GM12875 (cell line): ENCODE data around the gene SNRPF.

Experiments used
- H3K4me3 ChIP-seq: one replicate; pipeline ENCODE4 v1.5.1; 2011; ENCODE audit warnings: low read depth, low read length, control low read depth
- TF ChIP-seq, protein P1 (sequence below): IDR thresholded peaks from 2 replicates; pipeline ENCODE4 v1.5.1; 2011; ENCODE audit warnings: low read depth, mild to moderate bottlenecking, control low read depth, inconsistent platforms, low read length, moderate library complexity, borderline replicate concordance; ENCODE audit not compliant: insufficient read depth

SNRPF gene

DNA sequence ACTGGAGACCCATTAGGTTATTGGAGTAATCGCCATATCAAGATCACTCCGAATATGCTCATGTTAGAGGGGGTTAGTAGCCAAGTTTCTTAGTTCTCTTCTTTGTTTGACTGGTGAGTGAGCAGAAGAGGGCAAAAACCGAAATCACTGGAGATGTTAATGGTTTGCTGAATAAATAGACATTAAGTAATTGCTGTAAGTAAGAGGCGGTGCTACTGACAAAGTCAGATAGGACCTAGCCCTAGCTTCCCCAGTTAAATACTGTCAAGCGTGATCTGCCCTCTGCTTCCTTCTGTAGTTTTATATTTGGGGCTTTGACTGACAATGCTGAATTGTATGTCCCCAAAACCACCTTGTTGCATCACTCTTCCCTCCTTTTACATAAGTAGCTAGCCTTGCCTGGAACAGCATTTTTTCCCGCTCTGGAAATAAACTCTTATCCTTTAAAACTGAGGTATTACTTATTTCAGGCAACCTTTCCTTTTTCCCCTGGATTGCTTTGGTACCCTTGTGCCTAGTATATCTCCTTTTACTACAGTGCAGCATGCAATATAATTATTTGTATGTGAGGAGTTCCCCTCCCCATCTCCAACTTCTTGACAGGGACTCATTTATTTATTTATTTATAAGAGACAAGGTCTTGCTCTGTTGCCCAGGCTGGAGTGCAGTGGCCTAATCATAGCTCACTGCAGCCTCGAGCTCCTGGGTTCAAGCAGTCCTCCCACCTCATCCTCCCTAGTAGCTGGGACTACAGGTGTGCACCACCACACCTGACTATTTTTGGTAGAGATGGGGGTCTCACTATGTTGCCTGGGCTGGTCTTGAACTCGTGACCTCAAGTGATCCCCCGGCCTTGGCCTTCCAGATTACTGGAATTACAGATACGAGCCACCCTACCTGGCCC, 1.4 kb downstream of the SNRPF start:
- peak overlapping the region; percentile 68 for H3K4me3 ChIP-seq
- TF ChIP-seq, protein P1, sequence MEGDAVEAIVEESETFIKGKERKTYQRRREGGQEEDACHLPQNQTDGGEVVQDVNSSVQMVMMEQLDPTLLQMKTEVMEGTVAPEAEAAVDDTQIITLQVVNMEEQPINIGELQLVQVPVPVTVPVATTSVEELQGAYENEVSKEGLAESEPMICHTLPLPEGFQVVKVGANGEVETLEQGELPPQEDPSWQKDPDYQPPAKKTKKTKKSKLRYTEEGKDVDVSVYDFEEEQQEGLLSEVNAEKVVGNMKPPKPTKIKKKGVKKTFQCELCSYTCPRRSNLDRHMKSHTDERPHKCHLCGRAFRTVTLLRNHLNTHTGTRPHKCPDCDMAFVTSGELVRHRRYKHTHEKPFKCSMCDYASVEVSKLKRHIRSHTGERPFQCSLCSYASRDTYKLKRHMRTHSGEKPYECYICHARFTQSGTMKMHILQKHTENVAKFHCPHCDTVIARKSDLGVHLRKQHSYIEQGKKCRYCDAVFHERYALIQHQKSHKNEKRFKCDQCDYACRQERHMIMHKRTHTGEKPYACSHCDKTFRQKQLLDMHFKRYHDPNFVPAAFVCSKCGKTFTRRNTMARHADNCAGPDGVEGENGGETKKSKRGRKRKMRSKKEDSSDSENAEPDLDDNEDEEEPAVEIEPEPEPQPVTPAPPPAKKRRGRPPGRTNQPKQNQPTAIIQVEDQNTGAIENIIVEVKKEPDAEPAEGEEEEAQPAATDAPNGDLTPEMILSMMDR, result no peak

DNA sequence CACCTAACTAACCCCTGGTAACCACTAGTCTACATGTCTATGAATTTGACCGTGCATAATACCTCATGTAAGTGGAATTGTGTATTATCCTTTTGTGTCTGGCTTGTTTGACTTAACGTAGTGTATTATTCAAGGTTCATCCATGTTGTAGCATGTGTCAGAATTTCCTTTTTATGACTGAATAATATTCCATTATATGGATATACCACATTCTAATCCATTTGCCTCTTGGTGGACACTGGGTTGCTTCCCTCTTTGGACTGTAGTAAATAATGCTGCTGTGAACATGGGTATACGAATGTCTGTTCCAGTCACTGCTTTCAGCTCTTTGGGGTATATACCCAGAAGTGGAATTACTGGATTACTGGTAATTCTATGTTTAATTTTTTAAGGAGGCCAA, 3.3 kb downstream of the SNRPF start:
- H3K4me3 ChIP-seq, result no peak overlapping the region
- TF ChIP-seq, protein P1, result no peak

GRCh38 chr12:95863337-95863736, 4.6 kb downstream of the SNRPF start:
- H3K4me3 ChIP-seq, result no peak overlapping the region
- TF ChIP-seq, protein P1, result no peak

- H3K4me3 ChIP-seq, result no peak overlapping the region
- TF ChIP-seq, protein P1, result no peak
Measured at GRCh38 chr12:95870897-95871296, 12.1 kb downstream of the SNRPF start.

DNA sequence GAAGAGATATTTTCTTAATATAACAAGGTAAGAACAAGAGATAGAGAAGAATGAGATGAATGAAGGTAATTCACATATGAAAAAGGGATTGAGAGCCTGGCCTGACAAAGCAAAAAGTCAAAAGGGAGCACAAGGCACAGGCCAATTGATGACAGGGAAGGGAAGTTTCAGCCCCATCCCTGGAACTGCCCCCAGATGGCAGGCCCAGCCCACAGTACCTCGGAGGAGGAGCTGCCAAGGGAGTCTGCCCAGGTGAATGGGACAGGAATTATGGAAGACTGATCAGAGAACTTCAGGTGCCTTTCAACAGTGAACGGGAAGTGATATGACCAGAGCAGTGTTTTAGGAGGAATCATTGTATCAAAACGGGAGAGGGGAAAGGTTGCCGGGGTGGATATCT, 15.7 kb downstream of the SNRPF start:
- no peak overlapping the region for H3K4me3 ChIP-seq
- TF ChIP-seq, protein P1, result no peak

GRCh38 chr12:95877622-95878021, 18.9 kb downstream of the SNRPF start:
- H3K4me3 ChIP-seq, result no peak overlapping the region
- TF ChIP-seq, protein P1, result no peak

GRCh38 chr12:95880895-95881294, 22.1 kb downstream of the SNRPF start:
- TF ChIP-seq, protein P1, result no peak
- no peak overlapping the region for H3K4me3 ChIP-seq
